GM19438 (cell line): ENCODE data around the gene SLC5A12.
"Not testable (repeated sequence)": the region's sequence is repeated elsewhere in the genome, so short reads cannot be mapped to it uniquely, and the experiment has no call there.

Source experiments
- ATAC-seq: cut with Tn5 transposase; IDR thresholded peaks from one replicate; pipeline ENCODE4 v1.9.1; 2021; ENCODE audit warnings: low read depth; ENCODE audit not compliant: unreplicated experiment

SLC5A12 gene

GRCh38 chr11:26665036-26665435, 56.8 kb downstream of the SLC5A12 start:
- no peak for ATAC-seq

GRCh38 chr11:26662916-26663315, 58.9 kb downstream of the SLC5A12 start:
- ATAC-seq, result no peak

- no peak for ATAC-seq
Measured at GRCh38 chr11:26655287-26655686, 66.6 kb downstream of the SLC5A12 start.

GRCh38 chr11:26651916-26652315, 69.9 kb downstream of the SLC5A12 start:
- no peak for ATAC-seq

- peak; percentile 77 for ATAC-seq
Measured at GRCh38 chr11:26649884-26650283, 72.0 kb downstream of the SLC5A12 start.

GRCh38 chr11:26643314-26643713, 78.5 kb downstream of the SLC5A12 start:
- not testable (repeated sequence) for ATAC-seq

GRCh38 chr11:26632691-26633159, 89.1 kb downstream of the SLC5A12 start:
- no peak for ATAC-seq

- no peak for ATAC-seq
Measured at GRCh38 chr11:26626346-26626745, 95.5 kb downstream of the SLC5A12 start.

GRCh38 chr11:26623076-26623659, 98.7 kb downstream of the SLC5A12 start:
- no peak for ATAC-seq

- ATAC-seq, result no peak
Measured at GRCh38 chr11:26622181-26622580, 99.7 kb downstream of the SLC5A12 start.

GRCh38 chr11:26621132-26621531, 100.7 kb downstream of the SLC5A12 start:
- no peak for ATAC-seq

GRCh38 chr11:26620282-26621045, 101.4 kb downstream of the SLC5A12 start:
- no peak for ATAC-seq

GRCh38 chr11:26618441-26618840, 103.4 kb downstream of the SLC5A12 start:
- ATAC-seq, result no peak
